GM18907 (cell line): ENCODE results near the gene MAG.
"Not testable (repeated sequence)": the region's sequence is repeated elsewhere in the genome, so short reads cannot be mapped to it uniquely, and the experiment has no call there.

Source experiments
- ATAC-seq: cut with Tn5 transposase; IDR thresholded peaks from one replicate; pipeline ENCODE4 v1.9.1; 2021; ENCODE audit warnings: mild to moderate bottlenecking, moderate library complexity; ENCODE audit not compliant: unreplicated experiment

Gene MAG

DNA sequence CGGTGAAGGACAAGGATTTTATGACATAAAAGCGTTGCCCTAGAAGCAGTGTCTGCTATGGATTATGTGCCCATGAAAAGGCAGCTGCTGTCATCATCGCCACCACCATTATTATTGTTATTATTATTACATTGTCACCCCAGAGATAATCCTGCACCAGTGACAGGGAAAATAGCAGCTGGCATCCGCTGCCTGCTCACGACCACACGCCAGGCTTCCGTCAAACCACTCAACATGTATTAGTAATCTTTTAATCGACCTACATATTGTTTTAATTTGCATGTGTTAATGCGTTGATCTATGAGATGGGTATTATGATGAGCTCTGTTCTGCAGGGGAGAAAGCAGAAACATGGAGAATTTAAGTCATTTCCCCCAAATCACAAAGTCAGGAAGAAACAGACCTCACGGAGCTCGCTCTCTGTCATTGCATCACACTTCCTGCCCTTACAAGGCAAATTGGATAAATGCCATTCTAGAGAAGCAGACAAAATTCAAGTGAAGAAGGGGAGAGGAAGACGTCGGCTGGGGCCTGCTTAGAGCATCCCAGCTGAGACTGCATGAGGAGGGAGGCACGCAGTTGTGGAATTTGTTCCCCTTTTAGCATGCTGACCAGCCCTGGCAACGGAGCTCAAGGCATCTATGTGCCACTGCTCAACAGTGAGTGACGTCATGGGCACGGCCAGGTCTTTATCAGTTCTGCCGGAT, 66.1 kb downstream of the MAG start, which contains the start of gene FFAR3:
TSS of gene FFAR3 (plus strand) at position 594 of the 707 bp plus-strand sequence. CDS start 431 bp downstream, outside the sequence.
- no peak for ATAC-seq

DNA sequence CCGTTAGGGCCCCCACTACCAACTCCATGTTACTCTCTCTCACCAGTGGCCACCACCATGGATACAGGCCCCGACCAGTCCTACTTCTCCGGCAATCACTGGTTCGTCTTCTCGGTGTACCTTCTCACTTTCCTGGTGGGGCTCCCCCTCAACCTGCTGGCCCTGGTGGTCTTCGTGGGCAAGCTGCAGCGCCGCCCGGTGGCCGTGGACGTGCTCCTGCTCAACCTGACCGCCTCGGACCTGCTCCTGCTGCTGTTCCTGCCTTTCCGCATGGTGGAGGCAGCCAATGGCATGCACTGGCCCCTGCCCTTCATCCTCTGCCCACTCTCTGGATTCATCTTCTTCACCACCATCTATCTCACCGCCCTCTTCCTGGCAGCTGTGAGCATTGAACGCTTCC, 66.9 kb downstream of the MAG start:
- not testable (repeated sequence) for ATAC-seq

DNA sequence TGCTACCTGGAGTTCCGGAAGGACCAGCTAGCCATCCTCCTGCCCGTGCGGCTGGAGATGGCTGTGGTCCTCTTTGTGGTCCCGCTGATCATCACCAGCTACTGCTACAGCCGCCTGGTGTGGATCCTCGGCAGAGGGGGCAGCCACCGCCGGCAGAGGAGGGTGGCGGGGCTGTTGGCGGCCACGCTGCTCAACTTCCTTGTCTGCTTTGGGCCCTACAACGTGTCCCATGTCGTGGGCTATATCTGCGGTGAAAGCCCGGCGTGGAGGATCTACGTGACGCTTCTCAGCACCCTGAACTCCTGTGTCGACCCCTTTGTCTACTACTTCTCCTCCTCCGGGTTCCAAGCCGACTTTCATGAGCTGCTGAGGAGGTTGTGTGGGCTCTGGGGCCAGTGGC, 67.4 kb downstream of the MAG start:
- not testable (repeated sequence) for ATAC-seq

DNA sequence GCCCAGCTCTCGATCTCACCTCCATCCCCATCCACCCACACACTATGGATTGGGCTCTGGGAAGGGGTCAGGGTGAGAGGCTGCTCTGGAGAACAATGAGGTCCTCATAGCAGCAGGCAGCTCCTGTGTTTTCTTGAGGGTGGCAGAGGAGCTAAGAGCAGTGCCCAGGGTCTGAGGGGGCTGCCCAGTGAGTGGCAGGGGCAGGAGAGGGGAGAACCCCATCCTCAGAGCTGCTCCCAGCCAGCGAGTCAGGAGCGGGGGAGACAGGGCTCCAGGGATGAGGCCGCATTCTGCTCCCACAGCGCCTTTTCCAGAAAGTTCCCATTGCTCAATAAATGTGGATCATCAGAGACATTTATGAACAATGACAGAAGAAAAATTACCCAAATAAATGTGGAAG, 68.1 kb downstream of the MAG start:
- not testable (repeated sequence) for ATAC-seq

GRCh38 chr19:35360880-35361420, 69.0 kb downstream of the MAG start:
- no peak for ATAC-seq

DNA sequence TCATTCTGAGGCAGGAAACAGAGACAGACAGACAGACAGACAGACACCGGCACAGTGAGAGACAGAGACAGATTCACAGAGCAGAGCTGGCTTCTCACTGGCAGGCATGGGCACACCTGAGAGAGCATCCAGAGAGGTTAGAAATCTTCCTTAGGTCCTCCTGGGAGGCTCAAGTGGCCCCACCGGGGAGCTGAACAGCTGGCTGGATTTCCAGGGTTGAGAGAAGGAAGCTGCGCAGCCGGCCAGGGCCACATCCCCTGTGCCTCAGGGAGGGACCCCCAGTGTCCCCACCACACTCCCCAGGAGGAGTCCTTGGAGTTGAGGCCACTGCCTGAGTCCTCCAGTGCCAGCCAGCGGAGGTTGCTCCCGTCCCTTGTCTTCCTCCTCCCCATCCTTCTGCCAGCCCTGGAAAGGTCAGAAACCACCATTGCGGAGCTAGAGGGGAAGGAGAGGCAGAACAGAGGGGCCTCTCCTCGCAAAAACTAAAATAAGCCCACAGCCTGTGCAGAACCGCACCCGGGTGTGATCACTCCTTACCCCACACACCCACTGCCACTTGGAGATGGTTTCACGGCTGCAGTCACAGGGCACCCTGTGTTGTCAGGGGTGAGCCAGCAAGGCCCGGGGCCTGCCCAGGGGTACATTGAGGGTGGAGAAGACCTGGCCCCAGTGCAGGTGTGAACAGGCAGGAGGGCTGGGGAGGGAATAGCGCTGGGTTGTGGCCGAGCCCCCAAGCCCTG, 70.5 kb downstream of the MAG start:
- ATAC-seq = no peak

DNA sequence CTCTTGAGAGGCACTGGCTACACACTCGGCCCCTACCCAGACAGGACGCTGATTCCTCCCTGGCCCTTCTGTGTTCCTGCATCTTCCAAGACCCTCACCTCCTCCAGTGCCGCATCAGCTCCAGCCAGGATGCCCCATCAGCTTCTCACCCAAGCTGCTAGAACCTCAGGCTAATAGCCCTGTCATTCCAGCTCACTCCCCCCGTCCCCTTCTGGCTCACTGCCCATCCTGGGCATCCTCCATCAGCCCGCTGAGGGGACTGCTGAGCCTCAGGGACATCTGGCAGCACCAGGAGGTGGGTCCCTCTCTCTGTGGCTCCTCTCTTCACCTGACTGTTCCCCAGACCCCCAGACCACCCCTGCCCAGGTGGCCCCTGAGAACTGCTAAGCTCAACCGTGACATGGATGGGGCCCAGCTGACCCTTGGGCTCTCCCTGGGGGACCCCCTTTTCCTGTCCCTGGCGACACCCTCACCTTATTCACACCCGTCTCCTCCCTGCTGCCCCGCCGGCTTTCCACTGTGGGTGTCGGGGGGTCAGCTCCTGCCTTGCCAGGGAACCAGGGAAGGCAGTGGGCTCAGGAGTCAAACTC, 71.1 kb downstream of the MAG start:
- ATAC-seq = no peak
